K562 (cell line): Measurements from ENCODE around the gene HRG. TPM values are rescaled to one million over a fixed set of nuclear protein-coding genes. Genes with fewer than 3 reads are reported as not detected.
"Not testable (repeated sequence)": the region's sequence is repeated elsewhere in the genome, so short reads cannot be mapped to it uniquely, and the experiment has no call there.

Experiments
- ATAC-seq: fragments of 200-7000 bp; cut with Tn5 transposase; 3 replicates; pipeline ENCODE4 v1.9.1; 2020; ENCODE audit warnings: moderate library complexity
- BruUV-seq: library from RNA; stranded (reverse); fragments of 400-500 nt; replicated peaks from 2 replicates; lab custom pipeline; 2021; lab: Mats Ljungman, UMichigan
- CTCF ChIA-PET: fragments of 300-600 bp; formaldehyde crosslinking; extraction: SDS; loops from one replicate; lab custom pipeline; 2021; ENCODE audit warnings: low intra/inter-chr PET ratio; lab: Yijun Ruan, JAX
- POLR2A ChIA-PET: fragments of 300-600, 350-650 bp; sonication (Branson Sonifier 250); formaldehyde crosslinking; extraction: SDS; loops from one replicate; lab custom pipeline; 2021; ENCODE audit warnings: antibody characterized with exemption, inconsistent platforms; lab: Yijun Ruan, JAX
- DNase-seq, 4 experiments: peaks; one replicate each; pipeline versions ENCODE4 v3.0.0 to v3.0.0-alpha.2; 2011 to 2018; ENCODE audit warnings: low spot score in 3 of 4, mixed read lengths in 3 of 4; ENCODE audit errors: extremely low read depth in 1 of 4
- FAIRE-seq: peaks from 2 replicates; lab custom pipeline; 2011; peaks lifted over from hg19 to GRCh38; lab: Jason Lieb, UNC
- H2AFZ ChIP-seq: 2 replicates; pipeline ENCODE4 v1.6.0; 2011; ENCODE audit warnings: low read depth, low read length, control low read depth, inconsistent platforms
- H3K27ac ChIP-seq: fragments of 200-600 bp; 3 replicates; pipeline ENCODE4 v1.8.0; 2011; ENCODE audit warnings: low read depth, mild to moderate bottlenecking, control low read depth, inconsistent platforms, low read length, moderate library complexity, mixed read lengths; ENCODE audit errors: extremely low read depth
- H3K27me3 ChIP-seq, 2 experiments: fragments of 300-600 bp in 1 of 2; 2 replicates in 1 of 2; 3 replicates in 1 of 2; pipeline versions ENCODE4 v1.6.0 to v1.8.0; 2011; ENCODE audit warnings: inconsistent platforms in 2 of 2, low read length in 2 of 2, mild to moderate bottlenecking in 1 of 2, mixed read lengths in 1 of 2, moderate library complexity in 1 of 2; ENCODE audit not compliant: control insufficient read depth in 2 of 2, insufficient read depth in 2 of 2
- H3K36me3 ChIP-seq: fragments of 300-600 bp; 3 replicates; pipeline ENCODE4 v1.8.0; 2011; ENCODE audit warnings: mild to moderate bottlenecking, low read length, inconsistent platforms; ENCODE audit not compliant: control insufficient read depth, insufficient read depth
- H3K4me1 ChIP-seq, 2 experiments: fragments of 200-600 bp in 1 of 2; replicated peaks in 1 of 2; 2 replicates in 1 of 2; 3 replicates in 1 of 2; pipeline versions ENCODE4 v1.5.1 to v1.8.0; 2011; ENCODE audit warnings: inconsistent platforms in 2 of 2, low read length in 2 of 2, mild to moderate bottlenecking in 1 of 2, mixed read lengths in 1 of 2, moderate library complexity in 1 of 2; ENCODE audit not compliant: control insufficient read depth in 2 of 2, insufficient read depth in 2 of 2
- H3K4me2 ChIP-seq: 2 replicates; pipeline ENCODE4 v1.6.1; 2011; ENCODE audit warnings: low read length, control low read depth, inconsistent platforms, mixed read lengths; ENCODE audit not compliant: insufficient read depth
- H3K4me3 ChIP-seq: fragments of 200-600 bp; sonication (generic), shearing (Covaris generic); 2 replicates; pipeline ENCODE4 v1.5.1; 2016; ENCODE audit warnings: control low read depth, inconsistent platforms
- H3K79me2 ChIP-seq: fragments of 200-600 bp; 3 replicates; pipeline ENCODE4 v1.8.0; 2011; ENCODE audit warnings: low read length, inconsistent platforms; ENCODE audit not compliant: control insufficient read depth, insufficient read depth
- H3K9ac ChIP-seq, 2 experiments: 2 replicates each; pipeline versions ENCODE4 v1.6.0 to v1.6.1; 2011; ENCODE audit warnings: low read depth in 2 of 2, low read length in 2 of 2, control low read depth in 1 of 2, inconsistent platforms in 1 of 2, mild to moderate bottlenecking in 1 of 2, mixed read lengths in 1 of 2; ENCODE audit not compliant: insufficient read depth in 1 of 2
- H3K9me1 ChIP-seq: one replicate; pipeline ENCODE4 v1.6.0; 2011; ENCODE audit warnings: inconsistent platforms, mild to moderate bottlenecking, low read length, moderate library complexity; ENCODE audit not compliant: control insufficient read depth, insufficient read depth
- H3K9me3 ChIP-seq: replicated peaks from 2 replicates; pipeline ENCODE4 v1.5.1; 2011; ENCODE audit warnings: low read depth, low read length, inconsistent platforms; ENCODE audit not compliant: control insufficient read depth, insufficient read depth
- H4K20me1 ChIP-seq: replicated peaks from 2 replicates; pipeline ENCODE4 v1.6.1; 2011; ENCODE audit warnings: low read length, inconsistent platforms, mixed read lengths; ENCODE audit not compliant: control insufficient read depth, insufficient read depth
- CBFB ChIP-seq: sonication (generic); formaldehyde crosslinking; IDR thresholded peaks from 2 replicates; pipeline ENCODE4 v1.4.0; 2020; ENCODE audit warnings: mild to moderate bottlenecking, missing genetic modification reagents
- CBX2 ChIP-seq: fragments of 200-600 bp; sonication (generic); IDR thresholded peaks from one replicate; pipeline ENCODE4 v1.6.1; 2012; ENCODE audit warnings: mild to moderate bottlenecking, low read length, inconsistent platforms; ENCODE audit not compliant: insufficient read depth, poor library complexity, severe bottlenecking
- CREB1 ChIP-seq, 2 experiments: sonication (generic) in 1 of 2; formaldehyde crosslinking in 1 of 2; IDR thresholded peaks; 2 replicates each; pipeline versions ENCODE4 v1.6.1 to v1.8.0; 2012 to 2022; ENCODE audit warnings: inconsistent platforms in 1 of 2, mild to moderate bottlenecking in 1 of 2, missing genetic modification reagents in 1 of 2, moderate library complexity in 1 of 2
- EGR1 ChIP-seq: fragments of 450-650 bp; conservative IDR thresholded peaks from 2 replicates; pipeline ENCODE4 v1.6.1; 2017; ENCODE audit warnings: mild to moderate bottlenecking
- FOXP1 ChIP-seq: sonication (generic); formaldehyde crosslinking; IDR thresholded peaks from 2 replicates; pipeline ENCODE4 v1.8.0; 2022; ENCODE audit warnings: mild to moderate bottlenecking, missing genetic modification reagents
- GATA2 ChIP-seq: sonication (generic); formaldehyde crosslinking; IDR thresholded peaks from 2 replicates; pipeline ENCODE4 v1.4.0; 2020; ENCODE audit warnings: mild to moderate bottlenecking, missing genetic modification reagents
- NRF1 ChIP-seq, 2 experiments: fragments of 450-650 bp; IDR thresholded peaks in 1 of 2; conservative IDR thresholded peaks in 1 of 2; 2 replicates each; pipeline ENCODE4 v1.6.1; 2014; ENCODE audit warnings: mild to moderate bottlenecking in 2 of 2
- PURB ChIP-seq: sonication (generic); formaldehyde crosslinking; IDR thresholded peaks from 2 replicates; pipeline ENCODE4 v1.9.0; 2021; ENCODE audit warnings: low read depth, mild to moderate bottlenecking, missing genetic modification reagents
- SMARCB1 ChIP-seq: IDR thresholded peaks from 2 replicates; pipeline ENCODE4 v1.6.1; 2011; ENCODE audit warnings: improper control_type of control experiment, low read depth; ENCODE audit not compliant: insufficient read length
- ZC3H8 ChIP-seq: fragments of 450-650 bp; IDR thresholded peaks from 2 replicates; pipeline ENCODE4 v1.6.1; 2017
- ZNF696 ChIP-seq: fragments of 250-450 bp; sonication (Bioruptor Pico); conservative IDR thresholded peaks from 2 replicates; pipeline ENCODE4 v1.4.0; 2020; ENCODE audit warnings: mild to moderate bottlenecking, moderate library complexity
- WGBS: fragments of 100-300 bp; shearing (Covaris generic); methylation state at CpG from one replicate; pipeline ENCODE4 v1.1.6; 2016; ENCODE audit warnings: low coverage, mixed read lengths; ENCODE audit not compliant: insufficient coverage; ENCODE audit errors: missing lambda C conversion rate; 5-methylcytosine and 5-hydroxymethylcytosine counted together
- in situ Hi-C: fragments of 300-500 bp; cut with MboI; formaldehyde crosslinking; loops from 4 replicates; pipeline ENCODE4 v1.15.0; 2018; ENCODE audit warnings: inconsistent platforms, mixed read lengths
- intact Hi-C: fragments of 100-400 bp; cut with micrococcal nuclease; formaldehyde crosslinking; loops from 2 replicates; pipeline ENCODE4 v1.14.2; 2022
- polyA plus RNA-seq, 8 experiments: library from polyadenylated mRNA; depleted of rRNA in 4 of 8; stranded (reverse) in 5 of 8; unstranded in 3 of 8; fragments of >200 nt; fragmentation: Nextera tagmentation in 2 of 8; fragmentation: Illumina TruSeq in 1 of 8; extraction: Ambion mirVana in 2 of 8; extraction: Trizol in 1 of 8; gene quantifications; 2 replicates each; pipeline versions ENCODE4 v1.2.1 to v1.2.3, GENCODE V29; 2011 to 2014; ENCODE audit warnings: inconsistent platforms in 1 of 8, missing spikeins in 1 of 8
- total RNA-seq, 7 experiments: library from RNA; depleted of rRNA in 6 of 7; stranded (reverse); fragments of >200 nt in 6 of 7; fragmentation: Illumina TruSeq in 2 of 7; extraction: Trizol in 2 of 7; gene quantifications; 2 replicates each; pipeline versions ENCODE4 v1.2.1 to v1.2.3, GENCODE V29; 2011 to 2021; ENCODE audit warnings: low replicate concordance in 1 of 7
- TF ChIP-seq, protein P1 (sequence below): IDR thresholded peaks from 3 replicates; pipeline ENCODE4 v1.6.1; 2011; ENCODE audit warnings: borderline replicate concordance, mild to moderate bottlenecking, moderate library complexity; ENCODE audit not compliant: insufficient read length; ENCODE audit errors: extremely low read depth
- TF ChIP-seq, protein P2 (sequence below): fragments of 250-450 bp; sonication (Bioruptor Pico); IDR thresholded peaks from 2 replicates; pipeline ENCODE4 v1.8.0; 2022; ENCODE audit warnings: moderate library complexity, mild to moderate bottlenecking, inconsistent platforms

Gene HRG
- total and polyA plus RNA-seq, 9 of the 15 experiments (the other 6 are each of a cell fraction or from before 2014, with no cell fraction given) = not detected

DNA sequence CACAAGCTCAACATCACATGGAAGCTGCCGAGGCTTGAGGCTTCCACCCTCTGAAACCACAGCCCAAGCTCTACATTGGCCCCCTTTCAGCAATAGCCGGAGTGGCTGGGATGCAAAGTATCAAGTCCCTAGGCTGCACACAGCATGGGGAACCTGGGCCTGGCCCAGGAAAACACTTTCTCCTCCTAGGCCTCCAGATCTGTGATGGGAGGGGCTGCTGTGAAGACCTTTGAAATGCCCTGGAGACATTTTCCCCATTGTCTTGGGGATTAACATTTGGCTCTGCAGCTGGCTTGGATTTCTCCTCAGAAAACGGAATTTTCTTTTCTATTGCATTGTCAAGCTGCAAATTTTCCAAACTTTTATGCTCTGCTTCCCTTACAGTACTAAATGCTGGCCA, 18.2 kb downstream of the HRG start:
- intact Hi-C loops (no loop called here), in situ Hi-C loops (no loop called here)
- Histone ChIP-seq H3K4me1 (no peaks in the 10 kb centered on the region; a peak in 1 of 5 replicates), H2AFZ (no peak overlapping the region), H3K27ac (no peak overlapping the region), H3K4me3 (no peak overlapping the region), H3K9me1 (no peaks in the 10 kb centered on the region), H3K79me2 (no peaks in the 10 kb centered on the region), H3K36me3 (no peaks in the 10 kb centered on the region), H4K20me1 (no peaks in the 10 kb centered on the region), H3K9ac (no peak overlapping the region), H3K4me2 (no peak overlapping the region), H3K9me3 (peaks cover 3% of the 10 kb centered on the region; the same call in 1 of the 2 replicates), H3K27me3 (peaks cover 5 to 22% of the 10 kb centered on the region in 2 experiments; a peak in 4 of 5 replicates)
- BruUV-seq = no TSS peak
- 10% methylated on average over 3 of the region's 3 CpGs for WGBS
- ChIA-PET CTCF (no interaction called here), POLR2A (no interaction called here)
- no peak for DNase-seq
- TF ChIP-seq, protein P1, sequence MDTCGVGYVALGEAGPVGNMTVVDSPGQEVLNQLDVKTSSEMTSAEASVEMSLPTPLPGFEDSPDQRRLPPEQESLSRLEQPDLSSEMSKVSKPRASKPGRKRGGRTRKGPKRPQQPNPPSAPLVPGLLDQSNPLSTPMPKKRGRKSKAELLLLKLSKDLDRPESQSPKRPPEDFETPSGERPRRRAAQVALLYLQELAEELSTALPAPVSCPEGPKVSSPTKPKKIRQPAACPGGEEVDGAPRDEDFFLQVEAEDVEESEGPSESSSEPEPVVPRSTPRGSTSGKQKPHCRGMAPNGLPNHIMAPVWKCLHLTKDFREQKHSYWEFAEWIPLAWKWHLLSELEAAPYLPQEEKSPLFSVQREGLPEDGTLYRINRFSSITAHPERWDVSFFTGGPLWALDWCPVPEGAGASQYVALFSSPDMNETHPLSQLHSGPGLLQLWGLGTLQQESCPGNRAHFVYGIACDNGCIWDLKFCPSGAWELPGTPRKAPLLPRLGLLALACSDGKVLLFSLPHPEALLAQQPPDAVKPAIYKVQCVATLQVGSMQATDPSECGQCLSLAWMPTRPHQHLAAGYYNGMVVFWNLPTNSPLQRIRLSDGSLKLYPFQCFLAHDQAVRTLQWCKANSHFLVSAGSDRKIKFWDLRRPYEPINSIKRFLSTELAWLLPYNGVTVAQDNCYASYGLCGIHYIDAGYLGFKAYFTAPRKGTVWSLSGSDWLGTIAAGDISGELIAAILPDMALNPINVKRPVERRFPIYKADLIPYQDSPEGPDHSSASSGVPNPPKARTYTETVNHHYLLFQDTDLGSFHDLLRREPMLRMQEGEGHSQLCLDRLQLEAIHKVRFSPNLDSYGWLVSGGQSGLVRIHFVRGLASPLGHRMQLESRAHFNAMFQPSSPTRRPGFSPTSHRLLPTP = no peak
- TF ChIP-seq GATA2 (CRISPR knock-in tag) (no peak), ZNF696 (CRISPR knock-in tag) (no peak), SMARCB1 (no peak), CREB1 (IDR thresholded peaks at IDR 0.05) (no peak), CREB1 (CRISPR knock-in tag; IDR thresholded peaks at IDR 0.05) (no peak), CBFB (CRISPR knock-in tag) (no peak), EGR1 (no peak), NRF1 (conservative IDR thresholded peaks at IDR 0.05 in 1 of 2, IDR thresholded peaks at IDR 0.05 in 1 of 2) (no peak), FOXP1 (CRISPR knock-in tag) (no peak), ZC3H8 (no peak), CBX2 (no peak), PURB (CRISPR knock-in tag) (no peak)
- TF ChIP-seq, protein P2, sequence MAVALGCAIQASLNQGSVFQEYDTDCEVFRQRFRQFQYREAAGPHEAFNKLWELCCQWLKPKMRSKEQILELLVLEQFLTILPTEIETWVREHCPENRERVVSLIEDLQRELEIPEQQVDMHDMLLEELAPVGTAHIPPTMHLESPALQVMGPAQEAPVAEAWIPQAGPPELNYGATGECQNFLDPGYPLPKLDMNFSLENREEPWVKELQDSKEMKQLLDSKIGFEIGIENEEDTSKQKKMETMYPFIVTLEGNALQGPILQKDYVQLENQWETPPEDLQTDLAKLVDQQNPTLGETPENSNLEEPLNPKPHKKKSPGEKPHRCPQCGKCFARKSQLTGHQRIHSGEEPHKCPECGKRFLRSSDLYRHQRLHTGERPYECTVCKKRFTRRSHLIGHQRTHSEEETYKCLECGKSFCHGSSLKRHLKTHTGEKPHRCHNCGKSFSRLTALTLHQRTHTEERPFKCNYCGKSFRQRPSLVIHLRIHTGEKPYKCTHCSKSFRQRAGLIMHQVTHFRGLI (CRISPR knock-in tag) = no peak
- no peak for FAIRE-seq
- ATAC-seq = no peak

GRCh38 chr3:186686475-186686874, 20.7 kb downstream of the HRG start:
- H2AFZ ChIP-seq, H3K27ac ChIP-seq, BruUV-seq, H3K4me2 ChIP-seq, H3K9me3 ChIP-seq, H3K4me1 ChIP-seq, intact Hi-C loops, H3K9ac ChIP-seq, H3K9me1 ChIP-seq, FAIRE-seq, ATAC-seq, in situ Hi-C loops, H3K79me2 ChIP-seq, H3K4me3 ChIP-seq, H3K36me3 ChIP-seq, DNase-seq, H4K20me1 ChIP-seq: not testable (repeated sequence)
- ChIA-PET CTCF (interaction anchor here (0.6 kb wide), 1 partner anchor 593 kb away, joined by 3 read pairs; no protein-coding TSS in a partner anchor), POLR2A (interaction anchor here (1.6 kb wide), 1 partner anchor 98 kb away, joined by 4 read pairs; no protein-coding TSS in a partner anchor)
- H3K27me3 ChIP-seq = peaks cover 5 to 13% of the 10 kb centered on the region in 2 experiments; a peak in 3 of 5 replicates
- 14% methylated on average over 2 of the region's 2 CpGs for WGBS
